ENCODE data around the gene CYP24A1.

The CYP24A1 gene

GRCh38 chr20:54104781-54105180 lies 69.0 kb downstream of the CYP24A1 start:
- no peak for DNase-seq (ENCODE audit: low read depth, low spot score)
- H3K4me3 ChIP-seq (ENCODE audit: low read depth, low read length): no peak overlapping the region
- POLR2A ChIA-PET: no interaction called here
- TF ChIP-seq, protein P1, sequence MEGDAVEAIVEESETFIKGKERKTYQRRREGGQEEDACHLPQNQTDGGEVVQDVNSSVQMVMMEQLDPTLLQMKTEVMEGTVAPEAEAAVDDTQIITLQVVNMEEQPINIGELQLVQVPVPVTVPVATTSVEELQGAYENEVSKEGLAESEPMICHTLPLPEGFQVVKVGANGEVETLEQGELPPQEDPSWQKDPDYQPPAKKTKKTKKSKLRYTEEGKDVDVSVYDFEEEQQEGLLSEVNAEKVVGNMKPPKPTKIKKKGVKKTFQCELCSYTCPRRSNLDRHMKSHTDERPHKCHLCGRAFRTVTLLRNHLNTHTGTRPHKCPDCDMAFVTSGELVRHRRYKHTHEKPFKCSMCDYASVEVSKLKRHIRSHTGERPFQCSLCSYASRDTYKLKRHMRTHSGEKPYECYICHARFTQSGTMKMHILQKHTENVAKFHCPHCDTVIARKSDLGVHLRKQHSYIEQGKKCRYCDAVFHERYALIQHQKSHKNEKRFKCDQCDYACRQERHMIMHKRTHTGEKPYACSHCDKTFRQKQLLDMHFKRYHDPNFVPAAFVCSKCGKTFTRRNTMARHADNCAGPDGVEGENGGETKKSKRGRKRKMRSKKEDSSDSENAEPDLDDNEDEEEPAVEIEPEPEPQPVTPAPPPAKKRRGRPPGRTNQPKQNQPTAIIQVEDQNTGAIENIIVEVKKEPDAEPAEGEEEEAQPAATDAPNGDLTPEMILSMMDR (IDR thresholded peaks at IDR 0.05; ENCODE audit: insufficient read depth, low read length, missing control alignments): no peak
- CTCF ChIA-PET: interaction anchor here (0.9 to 23.9 kb wide), 20 partner anchors 10 to 547 kb away, joined by 3 to 1179 read pairs (median 12); partner anchors contain the start of gene PFDN4

DNA sequence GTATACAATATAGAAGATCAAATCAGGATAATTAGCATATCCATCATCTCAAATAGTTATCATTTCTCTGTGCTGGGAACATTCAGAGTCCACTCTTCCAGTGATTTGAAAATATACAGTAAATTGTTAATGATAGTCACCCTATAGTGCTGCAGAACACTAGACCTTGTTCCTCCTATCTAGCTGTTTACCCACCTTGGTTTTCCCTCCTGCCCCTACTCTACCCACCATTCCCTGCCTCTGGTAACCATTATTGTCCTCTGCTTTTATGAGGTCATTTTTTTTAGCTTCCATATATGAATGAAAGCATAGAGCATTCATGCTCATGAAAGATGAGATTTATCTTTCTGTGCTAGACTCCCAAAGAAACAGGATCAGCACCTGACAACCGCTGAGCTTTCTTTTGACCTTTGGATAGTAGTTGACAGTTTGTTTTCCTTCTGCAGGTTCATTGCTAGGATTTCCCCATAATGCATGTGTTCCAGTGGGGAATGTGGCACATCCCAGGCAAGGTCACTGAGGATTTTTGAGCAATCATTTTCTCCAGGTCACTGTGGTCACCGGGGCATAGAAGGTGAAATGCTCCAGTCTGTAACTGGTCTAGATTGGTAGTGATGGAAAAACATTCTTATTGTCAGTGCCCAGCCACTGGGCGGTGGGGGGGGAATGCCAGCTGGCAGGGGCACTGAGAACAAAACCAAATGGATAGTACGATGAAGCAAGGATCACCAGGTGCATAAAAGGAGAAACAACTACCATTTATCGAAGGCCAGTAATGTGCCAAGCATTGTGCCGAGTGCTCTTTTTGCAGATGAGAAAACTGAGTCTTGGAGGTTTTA lies 69.8 kb downstream of the CYP24A1 start:
- TF ChIP-seq, protein P1 (IDR thresholded peaks at IDR 0.05; ENCODE audit: insufficient read depth, low read length, missing control alignments): no peak
- no peak overlapping the region for H3K4me3 ChIP-seq (ENCODE audit: low read depth, low read length)
- ChIA-PET POLR2A (no interaction called here), CTCF (interaction anchor here (0.6 to 23.9 kb wide), 40 partner anchors 8 to 555 kb away, joined by 3 to 1179 read pairs (median 4); partner anchors contain the start of gene PFDN4)
- DNase-seq (ENCODE audit: low read depth, low spot score): no peak
